Dermis blood vessel endothelial cell (primary cell): ENCODE data around the gene PAXX. TPM values are rescaled to one million over a fixed set of nuclear protein-coding genes. Genes with fewer than 3 reads are reported as not detected.
"Not testable (repeated sequence)": the region's sequence is repeated elsewhere in the genome, so short reads cannot be mapped to it uniquely, and the experiment has no call there.

Experiments
- DNase-seq: peaks from one replicate; pipeline ENCODE4 v3.0.0; 2010
- total RNA-seq: library from RNA; depleted of rRNA; stranded (reverse); fragments of >200 nt; gene quantifications from 2 replicates; pipeline ENCODE4 v1.2.3, GENCODE V29; 2014

Gene PAXX
- total RNA-seq, 1 donor from 2014 or later: 17.9 TPM

- DNase-seq: no peak
Observed at GRCh38 chr9:137019891-137020683, 27.9 kb downstream of the PAXX start.

GRCh38 chr9:137020771-137021567 lies 28.7 kb downstream of the PAXX start:
- DNase-seq: no peak

GRCh38 chr9:137021568-137021978 lies 29.4 kb downstream of the PAXX start:
- DNase-seq: no peak

- DNase-seq: peak; percentile 70
Observed at GRCh38 chr9:137021979-137022661, 29.9 kb downstream of the PAXX start.

- no peak for DNase-seq
Observed at GRCh38 chr9:137022662-137023008, 30.4 kb downstream of the PAXX start.

- no peak for DNase-seq
Observed at GRCh38 chr9:137023157-137023556, 30.9 kb downstream of the PAXX start.

- DNase-seq: no peak
Observed at GRCh38 chr9:137023583-137023991, 31.4 kb downstream of the PAXX start.

GRCh38 chr9:137025517-137025966 lies 33.3 kb downstream of the PAXX start:
- DNase-seq: no peak

- DNase-seq: no peak
Observed at GRCh38 chr9:137026384-137026783, 34.2 kb downstream of the PAXX start.

GRCh38 chr9:137026828-137027227 lies 34.6 kb downstream of the PAXX start:
- no peak for DNase-seq

GRCh38 chr9:137027369-137028262 lies 35.4 kb downstream of the PAXX start, which contains the start of gene ABCA2:
Gene ABCA2 (minus strand): TSS chr9:137028237. CDS start chr9:137028140, 97 bp downstream.
- DNase-seq: peak; percentile 34

- peak; percentile 51 for DNase-seq
Observed at GRCh38 chr9:137028263-137029057, 36.2 kb downstream of the PAXX start.

GRCh38 chr9:137029058-137029936 lies 37.1 kb downstream of the PAXX start:
- DNase-seq: peak; percentile 81

GRCh38 chr9:137030006-137030405 lies 37.8 kb downstream of the PAXX start:
- DNase-seq: no peak

- DNase-seq: no peak
Observed at GRCh38 chr9:137030538-137031527, 38.6 kb downstream of the PAXX start.

GRCh38 chr9:137031904-137032640 lies 39.9 kb downstream of the PAXX start, which contains the start of gene FUT7:
Gene FUT7 (minus strand): TSS chr9:137032088. CDS start chr9:137031991, 97 bp downstream.
- no peak for DNase-seq

GRCh38 chr9:137032858-137033257 lies 40.6 kb downstream of the PAXX start:
- DNase-seq: no peak

GRCh38 chr9:137033481-137033880 lies 41.3 kb downstream of the PAXX start:
- not testable (repeated sequence) for DNase-seq
